HG03520 (cell line): ENCODE data around the gene NENF.
A peak's percentile ranks its signal among the peaks of the same experiment; 100 is the strongest.
"Not testable (repeated sequence)": the region's sequence is repeated elsewhere in the genome, so short reads cannot be mapped to it uniquely, and the experiment has no call there.

ENCODE experiments used
- ATAC-seq: cut with Tn5 transposase; IDR thresholded peaks from one replicate; pipeline ENCODE4 v1.9.1; 2021; ENCODE audit warnings: mild to moderate bottlenecking, moderate library complexity; ENCODE audit not compliant: unreplicated experiment

Gene NENF

GRCh38 chr1:212432661-212433576 is at the start of gene NENF:
NENF (plus strand) TSS chr1:212432920; CDS start chr1:212432944, 24 bp downstream.
- ATAC-seq = peak; percentile 97

DNA sequence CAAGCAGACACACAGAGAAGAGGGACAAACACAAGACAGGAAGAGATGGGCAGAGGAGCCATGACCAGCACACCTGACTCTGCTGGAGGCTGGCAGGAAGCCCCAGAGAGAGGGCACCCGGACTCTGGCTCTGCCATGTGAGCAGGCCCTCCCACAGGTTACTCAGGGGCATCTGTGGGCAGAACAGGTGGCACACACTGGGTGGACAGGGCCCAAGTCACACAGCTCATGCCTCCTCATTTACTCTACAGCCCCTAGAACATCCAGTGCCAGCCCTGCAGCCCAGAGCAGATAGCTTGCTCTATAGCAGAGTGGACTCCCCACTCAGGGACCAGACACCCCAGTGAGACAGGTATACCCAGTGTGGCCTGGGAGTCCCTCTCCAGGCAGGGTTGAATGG is 46.7 kb upstream of the NENF start:
- ATAC-seq = no peak

GRCh38 chr1:212388985-212389716 is 43.6 kb upstream of the NENF start:
- ATAC-seq = no peak

GRCh38 chr1:212395678-212396437 is 36.9 kb upstream of the NENF start:
- ATAC-seq = not testable (repeated sequence)

- ATAC-seq = no peak
Observed at GRCh38 chr1:212396638-212397037, 36.1 kb upstream of the NENF start.

DNA sequence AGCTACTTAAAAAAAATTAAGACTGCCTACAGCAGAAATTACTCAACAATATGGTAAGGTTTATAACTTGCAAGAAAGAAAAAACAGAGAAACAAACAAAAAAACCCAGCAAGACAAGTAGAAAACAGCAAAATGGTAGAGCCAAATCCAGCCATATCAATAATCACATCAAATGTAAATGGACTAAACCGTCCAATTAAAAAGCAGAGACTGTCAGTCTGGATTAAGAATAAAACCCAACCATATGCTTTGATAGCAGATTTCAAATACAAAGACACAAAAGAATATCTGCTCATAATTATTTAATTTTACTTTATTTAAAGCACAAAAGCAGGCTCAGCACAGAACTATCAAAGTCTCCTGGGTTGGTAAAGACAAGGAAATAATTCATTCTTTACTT is 35.5 kb upstream of the NENF start:
- ATAC-seq = no peak

DNA sequence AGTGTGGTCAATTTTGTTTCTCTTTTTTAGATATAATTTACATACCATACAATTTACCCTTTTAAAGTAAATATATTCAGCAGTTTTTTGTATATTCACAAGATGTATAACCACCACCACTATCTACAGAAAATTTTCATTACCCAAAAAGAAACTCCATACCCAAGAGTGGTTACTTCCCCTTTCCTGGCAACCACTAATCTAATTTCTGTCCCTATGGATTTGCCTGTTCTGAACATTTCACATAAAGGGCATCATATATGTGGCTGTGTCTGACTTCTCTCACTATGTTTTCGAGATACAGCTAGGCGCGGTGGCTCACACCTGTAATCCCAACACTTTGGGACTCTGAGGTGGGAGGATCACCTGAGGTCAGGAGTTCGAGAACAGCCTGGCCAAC is 31.7 kb upstream of the NENF start:
- no peak for ATAC-seq

DNA sequence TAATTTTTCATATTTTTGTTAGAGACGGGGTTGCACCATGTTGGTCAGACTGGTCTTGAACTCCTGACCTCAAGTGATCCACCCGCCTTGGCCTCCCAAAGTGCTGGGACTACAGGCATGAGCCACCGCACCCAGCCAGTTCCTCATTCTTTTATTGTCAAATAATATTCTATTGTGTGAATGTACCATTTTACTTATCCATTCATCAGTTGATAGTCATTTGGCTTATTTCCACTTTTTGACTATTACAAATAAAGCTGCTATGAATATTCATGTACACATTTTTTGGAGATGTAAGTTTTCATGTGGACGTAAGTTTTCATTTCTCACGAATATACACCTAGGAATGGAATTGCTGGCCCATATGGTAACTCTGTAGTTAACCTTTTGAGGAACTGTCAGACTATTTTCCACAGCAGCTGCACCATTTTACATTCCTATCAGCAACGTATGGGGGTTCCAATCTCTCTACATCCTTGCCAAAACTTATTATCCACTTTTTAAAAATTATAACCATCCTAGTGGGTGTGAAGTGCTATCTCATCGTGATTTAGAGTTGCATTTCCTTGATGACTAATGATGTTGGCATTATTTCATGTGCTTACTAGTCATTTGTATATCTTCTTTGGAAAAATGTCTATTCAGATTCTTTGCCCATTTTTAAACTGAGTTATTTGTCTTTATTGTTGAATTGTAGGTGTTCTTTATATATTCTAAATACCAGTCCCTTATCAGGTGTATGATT is 30.7 kb upstream of the NENF start:
- ATAC-seq = no peak

- no peak for ATAC-seq
Observed at GRCh38 chr1:212402666-212403321, 29.9 kb upstream of the NENF start.

DNA sequence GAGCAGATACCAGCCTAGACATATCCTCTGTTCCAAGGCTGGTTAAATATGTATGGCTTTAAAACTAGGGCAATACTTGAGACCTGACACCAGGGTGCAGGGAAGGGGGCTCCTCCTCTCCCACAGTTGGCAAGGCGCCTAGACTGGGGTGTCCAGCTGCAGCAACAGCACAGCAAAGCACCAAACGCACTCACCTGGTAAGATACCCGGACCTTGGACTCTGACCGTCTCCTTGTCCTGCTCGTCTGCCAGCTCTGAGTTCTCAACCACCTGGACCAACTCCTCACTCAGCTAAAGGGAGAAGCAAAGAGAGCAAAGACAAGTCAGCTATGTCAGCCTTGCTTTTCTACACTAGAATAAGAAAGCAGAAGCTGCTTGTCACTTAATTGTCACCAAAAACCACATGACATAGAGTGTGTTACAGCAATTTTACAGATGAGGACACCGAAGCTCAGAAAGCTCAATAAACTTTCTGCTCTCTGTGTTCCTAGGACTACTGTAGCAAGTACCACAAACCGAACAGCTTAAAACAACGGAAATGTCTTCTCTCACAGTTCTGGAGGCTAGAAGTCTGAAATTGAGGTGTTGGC is 22.4 kb upstream of the NENF start:
- ATAC-seq = no peak

DNA sequence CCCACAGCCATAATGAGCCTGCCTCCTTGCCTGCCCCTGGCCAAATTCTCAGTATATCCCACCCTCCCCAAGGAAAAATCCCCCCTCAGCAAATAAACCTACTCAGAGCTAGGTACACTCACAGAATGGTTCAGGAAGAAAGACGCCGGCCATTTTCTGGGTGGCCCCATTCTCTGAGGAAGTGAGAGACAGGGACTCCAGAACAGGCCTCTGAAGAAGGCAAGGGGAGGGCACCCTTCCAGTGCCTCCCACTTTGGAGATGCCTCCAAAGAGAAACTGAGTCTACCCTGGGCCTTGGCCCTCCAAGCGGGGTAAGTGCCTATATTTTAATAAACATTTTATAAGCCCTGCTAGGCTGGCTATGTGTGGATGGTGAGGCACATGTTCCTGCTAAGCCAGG is 20.3 kb upstream of the NENF start:
- no peak for ATAC-seq

GRCh38 chr1:212413902-212414327 is 18.8 kb upstream of the NENF start:
- no peak for ATAC-seq

- ATAC-seq = peak; percentile 96
Observed at GRCh38 chr1:212414328-212415106, 18.2 kb upstream of the NENF start, which contains the start of gene PACC1. PACC1 (minus strand) TSS chr1:212414886; CDS start chr1:212414757, 129 bp downstream.

DNA sequence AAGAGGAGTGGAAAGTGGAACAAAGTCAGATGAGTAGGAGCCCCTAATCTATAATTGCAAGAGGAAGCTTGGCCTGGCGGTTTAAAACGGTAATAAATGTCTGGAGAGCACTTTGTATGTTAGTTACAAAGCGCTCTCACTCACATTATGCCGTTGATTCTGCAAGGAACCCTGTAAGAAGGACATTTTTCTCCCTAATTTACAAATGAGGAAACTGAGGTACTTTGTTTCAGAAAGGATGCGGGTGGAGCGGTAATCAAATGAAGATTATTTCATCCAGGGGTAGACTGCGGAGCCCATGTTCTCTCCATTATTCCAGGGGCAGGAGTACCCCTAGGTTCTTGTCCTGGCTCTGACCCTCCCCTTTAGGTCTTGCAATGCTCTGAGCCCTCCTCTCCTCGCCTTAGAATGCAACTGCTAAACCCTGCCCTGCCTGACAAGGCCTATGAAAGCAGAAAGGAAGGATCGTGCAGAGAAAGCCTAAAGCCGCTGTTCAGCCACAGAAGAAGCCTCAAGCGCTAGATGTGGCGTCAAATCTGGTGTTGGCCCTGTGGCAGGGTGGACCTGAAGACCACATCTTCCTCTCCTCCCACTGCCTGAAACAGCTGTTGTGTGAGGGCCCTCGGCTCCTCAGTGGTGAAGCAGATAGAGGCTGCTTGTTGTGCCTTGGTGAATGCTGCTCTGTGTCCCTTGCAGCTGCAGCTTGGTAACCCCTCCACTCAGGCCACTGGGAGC is 17.4 kb upstream of the NENF start:
- ATAC-seq = no peak

GRCh38 chr1:212421165-212421564 is 11.6 kb upstream of the NENF start:
- ATAC-seq = no peak

DNA sequence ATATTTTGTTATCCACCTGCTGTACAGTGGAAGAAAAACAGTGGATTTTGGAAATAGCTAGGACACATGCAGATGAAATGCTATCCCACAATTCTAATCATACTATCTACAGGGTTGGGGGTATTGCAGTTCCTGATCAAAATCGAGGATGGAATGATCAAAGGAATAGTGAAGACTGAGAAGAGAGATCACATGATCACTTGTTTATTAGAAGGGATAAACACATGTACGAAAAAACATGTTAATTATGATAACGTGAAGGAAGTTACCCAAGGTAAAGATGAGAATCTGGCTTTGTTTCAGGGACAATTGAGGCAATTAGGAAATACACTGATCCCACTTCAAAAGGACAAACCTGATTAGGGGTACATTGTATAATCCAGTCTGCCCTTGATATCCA is 8.8 kb upstream of the NENF start:
- ATAC-seq = no peak

DNA sequence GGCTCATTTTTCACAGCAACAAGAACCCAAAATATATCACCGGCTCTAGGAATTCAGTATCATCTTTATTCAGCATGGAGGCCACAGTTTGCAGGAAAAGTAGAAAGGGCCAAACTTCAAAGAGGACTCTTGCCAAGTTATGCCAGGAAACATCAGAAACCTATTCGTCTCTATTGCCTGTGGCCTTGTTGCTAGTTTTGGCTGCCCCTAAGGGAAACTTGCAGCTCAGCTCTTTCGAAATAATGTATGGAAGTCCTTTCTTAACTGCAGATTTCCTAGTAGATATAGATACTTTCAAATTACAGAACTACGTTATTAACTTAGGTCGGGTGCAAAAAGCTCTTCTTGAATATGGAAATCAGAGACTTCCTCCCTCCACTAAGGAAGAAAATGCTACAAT is 4.2 kb upstream of the NENF start:
- no peak for ATAC-seq

GRCh38 chr1:212430416-212430815 is 2.3 kb upstream of the NENF start:
- no peak for ATAC-seq
